NCI-H146 (cell line): ENCODE results near the gene CYP11A1.

Experiments
- DNase-seq: peaks from one replicate; lab custom pipeline; 2025; lab: John Stamatoyannopoulos, UW

CYP11A1 gene

DNA sequence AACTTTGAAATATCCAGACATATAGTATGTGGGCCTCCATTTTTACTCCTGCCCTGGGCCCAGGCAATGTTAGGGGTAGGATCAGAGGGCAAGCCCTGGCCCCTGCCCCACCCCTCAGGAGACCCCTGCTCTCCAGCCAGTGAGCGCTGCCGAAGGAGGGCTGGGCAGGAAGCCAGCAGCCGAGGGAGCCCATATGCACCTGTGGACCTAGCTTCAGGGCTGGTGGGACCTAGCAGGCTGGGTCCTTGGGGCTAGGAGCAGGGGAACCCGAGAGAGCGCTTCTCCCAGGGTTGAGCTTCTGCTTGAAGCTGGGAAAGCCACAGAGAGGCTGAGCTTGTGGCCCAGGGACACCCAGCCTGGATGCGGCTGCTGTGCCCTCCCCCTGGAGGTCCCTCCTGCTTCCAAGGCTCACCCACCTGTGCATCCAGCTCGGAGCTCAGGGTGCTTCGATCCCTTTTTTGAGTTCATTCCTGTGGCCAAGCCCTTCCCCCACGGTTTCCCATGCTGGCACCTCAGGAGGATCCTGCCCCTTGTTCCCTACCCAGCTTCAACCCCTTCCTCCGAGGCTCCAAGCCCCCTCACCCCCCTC, 21.0 kb upstream of the CYP11A1 start:
- DNase-seq: no peak

DNA sequence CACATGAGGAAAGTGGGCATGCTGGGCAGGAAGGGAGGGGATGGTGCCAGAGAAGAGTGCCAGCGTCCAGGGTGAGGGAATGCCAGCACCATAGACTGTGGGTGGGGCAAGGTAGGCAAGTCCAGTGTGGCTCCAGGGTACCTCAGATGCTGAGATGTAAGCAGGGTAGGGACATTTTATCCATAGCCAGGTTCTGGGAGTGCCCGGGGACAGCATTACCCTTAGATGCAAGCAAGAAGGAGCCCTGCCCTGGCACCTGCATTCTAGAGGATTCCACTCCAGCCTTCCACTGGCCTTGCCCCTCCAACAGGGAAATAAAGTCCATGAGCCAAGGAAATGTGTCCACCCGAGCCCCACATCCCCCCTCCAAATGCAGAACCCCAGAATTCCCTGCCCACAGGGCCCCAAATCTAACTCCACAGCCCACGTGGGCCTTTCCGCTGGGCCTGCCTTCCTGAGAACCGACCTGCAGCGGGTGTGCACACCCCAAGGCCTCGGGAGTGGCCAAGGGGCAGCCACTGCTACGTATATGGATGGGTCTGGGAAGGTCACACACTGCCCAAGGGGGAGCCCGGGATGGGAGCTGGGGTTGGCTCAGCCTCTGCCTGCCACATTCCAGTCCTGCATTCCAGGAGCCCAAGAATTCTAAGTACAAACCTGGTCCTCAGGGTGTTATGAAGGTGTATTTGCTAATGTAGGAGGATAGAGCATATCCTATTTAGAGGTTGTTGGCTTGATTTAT, 20.3 kb upstream of the CYP11A1 start:
- DNase-seq: no peak

DNA sequence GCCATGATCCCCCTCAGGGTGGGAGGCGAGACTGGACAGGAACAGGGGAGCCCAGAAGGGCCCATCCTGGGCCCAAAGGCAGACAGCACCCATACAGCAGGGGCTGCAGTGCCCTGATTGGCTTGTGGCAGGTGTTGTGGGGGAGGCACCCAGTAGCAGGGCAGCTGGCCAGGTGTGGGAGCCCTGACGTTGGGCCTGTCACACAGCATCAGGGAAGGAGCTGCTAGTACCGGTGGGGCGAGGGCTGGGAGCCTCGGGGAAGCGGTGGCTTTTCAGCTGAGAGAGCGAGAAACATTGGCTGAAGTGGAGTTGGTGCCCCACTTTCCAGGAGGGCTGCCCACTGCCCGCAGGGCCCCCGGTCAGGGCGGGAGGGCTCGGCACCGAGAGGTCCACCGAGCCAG, 19.7 kb upstream of the CYP11A1 start:
- DNase-seq: no peak

DNA sequence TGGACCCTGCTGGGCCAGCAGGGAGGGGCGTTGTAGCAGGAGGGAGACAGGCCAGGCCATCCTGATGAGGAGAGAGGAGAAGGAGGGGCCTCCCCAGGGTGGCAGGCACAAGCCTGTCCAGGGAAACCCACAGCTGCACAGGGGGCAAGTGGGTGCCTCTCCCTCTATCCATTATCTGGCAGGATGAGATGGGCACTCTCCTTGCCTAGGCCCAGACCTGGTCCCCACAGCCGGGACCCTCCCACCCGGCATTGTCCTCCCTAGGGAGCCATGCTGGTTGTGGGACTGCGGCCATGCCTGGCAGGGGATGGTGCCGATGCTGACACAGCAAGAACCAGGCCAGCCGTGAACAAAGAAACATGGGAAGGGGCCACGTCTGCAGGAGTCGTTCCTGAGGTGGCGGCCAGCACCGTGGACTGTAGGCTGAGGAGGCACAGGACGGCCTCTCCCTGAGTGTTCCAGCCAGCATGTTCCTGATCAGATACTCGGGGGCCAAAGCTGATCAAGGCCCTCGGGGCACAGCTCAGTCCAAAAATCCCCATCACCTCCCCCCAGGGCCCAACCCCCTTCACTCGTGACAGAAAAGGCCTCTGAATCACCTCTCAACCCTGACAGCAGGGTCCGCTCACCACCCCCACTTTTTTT, 19.2 kb upstream of the CYP11A1 start:
- DNase-seq: no peak

GRCh38 chr15:74385733-74386132, 18.3 kb upstream of the CYP11A1 start:
- no peak for DNase-seq

- no peak for DNase-seq
Observed at GRCh38 chr15:74384881-74385643, 17.6 kb upstream of the CYP11A1 start.

DNA sequence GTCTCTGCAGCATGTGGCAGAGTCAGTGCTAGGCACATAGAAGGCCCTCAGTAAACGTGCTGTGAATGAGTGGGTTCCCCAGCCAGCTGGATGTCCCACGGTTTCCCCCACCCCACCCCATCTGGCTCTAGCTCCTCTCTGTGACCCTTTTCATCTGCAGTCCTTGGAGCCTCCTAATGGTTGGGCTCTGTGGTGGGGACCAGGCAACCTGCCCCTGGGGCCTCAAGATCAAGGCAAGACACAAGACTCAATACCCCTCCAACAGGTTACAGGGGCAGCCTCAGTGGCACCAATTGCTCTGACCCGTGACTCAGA, 17.1 kb upstream of the CYP11A1 start:
- no peak for DNase-seq

GRCh38 chr15:74383695-74384565, 16.5 kb upstream of the CYP11A1 start:
- DNase-seq: no peak

GRCh38 chr15:74383286-74383685, 15.8 kb upstream of the CYP11A1 start:
- no peak for DNase-seq

GRCh38 chr15:74382004-74382816, 14.8 kb upstream of the CYP11A1 start:
- DNase-seq: peak; percentile 39

- DNase-seq: no peak
Observed at GRCh38 chr15:74381481-74381880, 14.0 kb upstream of the CYP11A1 start.

DNA sequence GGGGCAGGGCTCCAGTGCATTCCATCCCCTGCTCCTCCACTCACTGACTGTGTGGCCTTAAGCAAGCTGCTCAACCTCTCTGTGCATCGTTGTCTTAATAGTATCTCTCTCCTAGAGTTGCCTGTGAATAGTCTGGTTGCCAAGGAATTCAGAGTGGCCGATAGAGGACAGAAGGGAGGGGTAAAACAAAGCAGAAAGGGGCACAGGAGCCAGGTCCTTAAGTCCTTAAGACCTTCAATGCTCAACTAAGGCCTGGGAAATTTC, 13.7 kb upstream of the CYP11A1 start:
- DNase-seq: no peak

DNA sequence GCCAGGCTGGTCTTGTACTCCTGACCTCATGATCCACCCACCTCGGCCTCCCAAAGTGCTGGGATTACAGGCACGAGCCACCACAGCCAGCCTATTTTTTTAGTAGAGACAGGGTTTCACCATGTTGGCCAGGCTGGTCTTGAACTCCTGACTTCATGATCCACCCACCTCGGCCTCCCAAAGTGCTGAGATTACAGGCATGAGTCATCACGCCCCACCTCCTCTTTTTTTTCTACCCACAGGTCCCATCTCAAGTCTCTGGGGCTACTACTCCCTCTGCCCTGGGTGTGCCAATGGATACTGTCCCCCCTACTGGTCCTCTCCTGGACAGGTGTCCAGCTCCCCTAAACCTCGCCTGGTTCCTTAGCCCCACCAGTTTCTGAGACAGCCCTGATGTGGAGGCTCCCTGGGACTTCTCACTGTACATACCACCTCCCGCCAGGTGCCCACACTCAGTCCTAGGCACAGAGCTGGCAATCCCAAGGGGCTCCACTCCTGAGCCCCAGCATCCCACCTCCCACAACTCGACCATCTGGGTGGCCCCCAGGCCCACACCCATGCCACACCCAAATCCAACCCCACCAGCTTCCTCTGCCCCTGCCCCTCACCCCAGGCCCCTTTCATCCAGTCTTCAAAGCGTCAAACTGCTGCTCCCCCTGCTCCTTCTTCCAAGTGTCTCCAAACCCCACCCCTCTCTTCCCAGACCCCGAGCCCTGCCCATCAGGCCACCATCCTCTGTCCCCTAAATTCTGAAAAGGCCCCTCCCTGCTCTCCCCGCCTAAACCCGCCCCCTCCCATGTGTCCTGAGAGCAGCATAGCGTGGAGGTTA, 13.1 kb upstream of the CYP11A1 start:
- no peak for DNase-seq

DNA sequence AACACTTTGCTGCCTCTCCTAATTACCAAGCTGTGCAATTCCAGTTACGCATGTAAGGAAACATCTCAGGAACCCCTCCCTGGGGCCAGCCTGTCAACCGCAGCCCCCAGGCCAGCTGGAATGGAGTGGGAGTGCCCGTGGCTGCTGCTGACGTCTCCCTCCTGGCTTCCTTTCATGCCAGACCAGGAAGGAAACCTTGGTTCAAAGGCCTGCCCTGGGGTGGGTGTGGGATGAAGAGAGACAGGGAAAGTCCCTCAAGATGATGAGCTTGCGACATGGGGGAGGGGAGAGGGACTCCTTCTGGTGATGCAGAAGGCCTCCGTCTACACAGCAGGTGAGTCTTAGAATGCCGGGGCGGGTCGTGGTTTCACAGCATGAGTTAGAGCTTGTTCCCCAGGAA, 11.4 kb upstream of the CYP11A1 start:
- no peak for DNase-seq

GRCh38 chr15:74377831-74378766, 10.7 kb upstream of the CYP11A1 start:
- DNase-seq: no peak

DNA sequence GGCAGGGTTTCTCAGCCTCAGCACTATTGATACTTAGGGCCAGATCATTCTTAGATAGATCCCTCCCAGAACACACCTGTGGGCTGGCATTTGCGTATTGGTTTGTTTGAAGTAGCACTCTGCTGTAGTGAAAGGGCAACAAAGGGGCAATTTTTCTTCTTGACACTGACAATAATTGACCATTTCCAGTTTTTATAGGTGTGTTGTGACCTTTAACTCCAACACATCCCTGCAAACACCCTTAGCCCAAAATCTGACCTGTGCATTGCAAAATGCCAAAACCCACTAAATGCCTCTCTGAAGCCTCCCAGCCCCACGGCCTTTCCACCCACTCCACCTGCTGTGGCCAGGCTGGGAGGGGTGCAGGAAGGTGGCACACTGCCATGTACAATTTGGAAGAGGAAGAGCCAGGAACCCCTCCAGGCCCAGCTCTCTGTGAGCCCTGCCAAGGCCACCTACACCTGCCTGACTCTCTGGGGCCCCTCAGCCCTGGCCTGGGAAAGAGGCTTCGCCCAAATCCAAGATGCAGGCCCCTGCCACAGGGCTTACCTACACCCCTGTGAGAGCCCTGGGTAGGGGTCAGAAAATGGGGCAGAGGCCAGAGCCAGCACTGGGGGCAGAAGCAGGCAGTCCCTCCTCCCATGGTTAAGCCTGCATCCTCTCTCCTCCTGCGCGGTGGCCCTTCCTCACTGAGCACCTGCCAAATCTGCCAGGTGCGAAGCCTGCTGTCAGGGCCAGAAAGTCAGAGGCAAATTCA, 9.6 kb upstream of the CYP11A1 start:
- DNase-seq: peak; percentile 2

- DNase-seq: no peak
Observed at GRCh38 chr15:74376226-74376625, 8.8 kb upstream of the CYP11A1 start.

DNA sequence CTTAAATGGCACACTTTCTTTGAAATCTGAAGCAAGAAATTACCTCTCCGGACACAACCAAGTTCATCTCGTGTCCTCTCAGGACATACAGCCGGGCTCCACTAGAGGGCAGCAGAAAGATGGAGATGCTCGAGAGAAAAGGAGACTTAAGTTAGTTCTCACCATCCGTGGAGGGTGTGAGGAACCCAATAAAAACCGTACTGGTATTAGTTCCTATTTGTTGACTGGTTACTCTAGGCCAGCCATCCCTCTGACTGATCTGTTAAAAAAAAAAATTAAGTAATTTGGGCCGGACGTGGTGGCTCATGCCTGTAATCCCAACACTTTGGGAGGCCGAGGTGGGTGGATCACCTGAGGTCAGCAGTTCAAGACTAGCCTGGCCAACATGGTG, 7.9 kb upstream of the CYP11A1 start:
- peak; percentile 73 for DNase-seq
